Endodermal cell (in vitro differentiated cells): Measurements from ENCODE around the gene HOXC9. TPM values are rescaled to one million over a fixed set of nuclear protein-coding genes. Genes with fewer than 3 reads are reported as not detected.

ENCODE experiments used
- DNase-seq: peaks from one replicate; pipeline ENCODE4 v3.0.0-alpha.2; 2017
- H3K27ac ChIP-seq: 2 replicates; pipeline ENCODE4 v1.5.1; 2013; ENCODE audit warnings: mild to moderate bottlenecking, low read depth, low read length, moderate library complexity
- H3K27me3 ChIP-seq: 2 replicates; pipeline ENCODE4 v1.6.1; 2013; ENCODE audit warnings: mild to moderate bottlenecking, low read length, moderate library complexity; ENCODE audit not compliant: insufficient read depth, control insufficient read depth, poor library complexity, severe bottlenecking
- H3K36me3 ChIP-seq: 2 replicates; pipeline ENCODE4 v1.7.0; 2013; ENCODE audit warnings: mild to moderate bottlenecking, low read length, moderate library complexity; ENCODE audit not compliant: control insufficient read depth, insufficient read depth
- H3K4me1 ChIP-seq: one replicate; pipeline ENCODE4 v1.7.0; 2013; ENCODE audit warnings: low read length; ENCODE audit not compliant: control insufficient read depth, insufficient read depth
- H3K4me3 ChIP-seq: 2 replicates; pipeline ENCODE4 v1.5.1; 2013; ENCODE audit warnings: mild to moderate bottlenecking, low read length, moderate library complexity
- H3K9ac ChIP-seq: 2 replicates; pipeline ENCODE4 v1.6.1; 2013; ENCODE audit warnings: mild to moderate bottlenecking, low read length, moderate library complexity; ENCODE audit not compliant: poor library complexity, severe bottlenecking; ENCODE audit errors: extremely low read depth
- H3K9me3 ChIP-seq: 2 replicates; pipeline ENCODE4 v1.6.1; 2013; ENCODE audit warnings: mild to moderate bottlenecking, low read length, moderate library complexity; ENCODE audit not compliant: control insufficient read depth
- H3K27ac Mint-ChIP-seq: 2 replicates; pipeline ENCODE4 v1.8.0; 2020; ENCODE audit warnings: mixed read lengths
- H3K27me3 Mint-ChIP-seq: 2 replicates; pipeline ENCODE4 v1.8.0; 2021; ENCODE audit warnings: mild to moderate bottlenecking, mixed read lengths; ENCODE audit not compliant: insufficient read depth
- H3K36me3 Mint-ChIP-seq: 2 replicates; pipeline ENCODE4 v1.8.0; 2020; ENCODE audit warnings: low read depth, mixed read lengths
- H3K4me1 Mint-ChIP-seq: 2 replicates; pipeline ENCODE4 v1.8.0; 2020; ENCODE audit warnings: mixed read lengths
- H3K4me3 Mint-ChIP-seq: 2 replicates; pipeline ENCODE4 v1.8.0; 2020; ENCODE audit warnings: mild to moderate bottlenecking, moderate library complexity, mixed read lengths
- H3K9me3 Mint-ChIP-seq: 2 replicates; pipeline ENCODE4 v1.8.0; 2020; ENCODE audit warnings: mild to moderate bottlenecking, mixed read lengths
- CTCF ChIP-seq: fragments of 200-600 bp; sonication (generic); conservative IDR thresholded peaks from 2 replicates; pipeline ENCODE4 v1.5.0; 2021; ENCODE audit warnings: antibody characterized with exemption, mild to moderate bottlenecking
- WGBS, 2 experiments: methylation state at CpG; one replicate each; pipeline versions ENCODE4 v1.1.5 to v1.1.7; 2013; ENCODE audit warnings: missing lambda C conversion rate in 2 of 2, mixed read lengths in 1 of 2; ENCODE audit not compliant: insufficient coverage in 1 of 2, insufficient read length in 1 of 2; 5-methylcytosine and 5-hydroxymethylcytosine counted together
- total RNA-seq, 2 donors: library from RNA; stranded (reverse); fragmentation: NEBNext Ultra II Directional in 1 of 2; extraction: Animal tissue kit (Norgen Biotek cat#: 25700) in 1 of 2; gene quantifications; 2 replicates in 1 of 2; 3 replicates in 1 of 2; pipeline ENCODE4 v1.2.1, GENCODE V29; 2021

HOXC9 gene
- total RNA-seq, 2 donors from 2014 or later: not detected

- Mint-ChIP-seq H3K9me3 (peaks cover 16% of the 10 kb centered on the region), H3K4me1 (peaks cover 7% of the 10 kb centered on the region), H3K27ac (no peak overlapping the region), H3K27me3 (peaks cover 100% of the 10 kb centered on the region), H3K4me3 (no peak overlapping the region), H3K36me3 (no peaks in the 10 kb centered on the region)
- Histone ChIP-seq H3K9me3 (peaks cover 11% of the 10 kb centered on the region), H3K4me1 (no peaks in the 10 kb centered on the region), H3K9ac (no peak overlapping the region), H3K36me3 (no peaks in the 10 kb centered on the region), H3K27me3 (peaks cover 100% of the 10 kb centered on the region), H3K4me3 (no peak overlapping the region), H3K27ac (no peak overlapping the region)
- TF ChIP-seq CTCF: no peak
- DNase-seq: no peak
- WGBS, 2 experiments: 38 to 40% methylated on average over 4 to 7 of the region's 7 CpGs
Observed at GRCh38 chr12:53980104-53980801, 19.7 kb upstream of the HOXC9 start.

GRCh38 chr12:53980802-53981496 lies 19.0 kb upstream of the HOXC9 start:
- 42 to 43% methylated on average over 12 to 15 of the region's 15 CpGs for WGBS, 2 experiments
- Mint-ChIP-seq H3K27ac (no peak overlapping the region), H3K9me3 (peaks cover 14% of the 10 kb centered on the region), H3K4me3 (no peak overlapping the region), H3K27me3 (peaks cover 100% of the 10 kb centered on the region), H3K36me3 (no peaks in the 10 kb centered on the region), H3K4me1 (no peaks in the 10 kb centered on the region)
- H3K27ac ChIP-seq: no peak overlapping the region
- H3K9ac ChIP-seq: no peak overlapping the region
- peaks cover 15% of the 10 kb centered on the region for H3K9me3 ChIP-seq
- no peaks in the 10 kb centered on the region for H3K36me3 ChIP-seq
- no peaks in the 10 kb centered on the region for H3K4me1 ChIP-seq
- no peak overlapping the region for H3K4me3 ChIP-seq
- peaks cover 100% of the 10 kb centered on the region for H3K27me3 ChIP-seq
- no peak for DNase-seq
- TF ChIP-seq CTCF: no peak

GRCh38 chr12:53981634-53982565 lies 18.1 kb upstream of the HOXC9 start:
- Mint-ChIP-seq H3K9me3 (peaks cover 16% of the 10 kb centered on the region), H3K36me3 (no peaks in the 10 kb centered on the region), H3K4me1 (no peaks in the 10 kb centered on the region), H3K27ac (no peak overlapping the region), H3K27me3 (peaks cover 100% of the 10 kb centered on the region), H3K4me3 (no peak overlapping the region)
- no peak overlapping the region for H3K4me3 ChIP-seq
- 15 to 16% methylated on average over 15 to 30 of the region's 30 CpGs for WGBS, 2 experiments
- no peak overlapping the region for H3K9ac ChIP-seq
- DNase-seq: peak; percentile 68
- peaks cover 100% of the 10 kb centered on the region for H3K27me3 ChIP-seq
- no peaks in the 10 kb centered on the region for H3K36me3 ChIP-seq
- H3K27ac ChIP-seq: no peak overlapping the region
- TF ChIP-seq CTCF: no peak
- H3K4me1 ChIP-seq: no peaks in the 10 kb centered on the region
- peaks cover 8% of the 10 kb centered on the region for H3K9me3 ChIP-seq
